T-helper 22 cell (primary cell): Measurements from ENCODE around the gene MBNL1.
"Not testable (repeated sequence)": the region's sequence is repeated elsewhere in the genome, so short reads cannot be mapped to it uniquely, and the experiment has no call there.

ENCODE experiments used
- DNase-seq: peaks from one replicate; pipeline ENCODE4 v3.0.0-alpha.2; 2020; ENCODE audit warnings: low read depth

The MBNL1 gene

DNA sequence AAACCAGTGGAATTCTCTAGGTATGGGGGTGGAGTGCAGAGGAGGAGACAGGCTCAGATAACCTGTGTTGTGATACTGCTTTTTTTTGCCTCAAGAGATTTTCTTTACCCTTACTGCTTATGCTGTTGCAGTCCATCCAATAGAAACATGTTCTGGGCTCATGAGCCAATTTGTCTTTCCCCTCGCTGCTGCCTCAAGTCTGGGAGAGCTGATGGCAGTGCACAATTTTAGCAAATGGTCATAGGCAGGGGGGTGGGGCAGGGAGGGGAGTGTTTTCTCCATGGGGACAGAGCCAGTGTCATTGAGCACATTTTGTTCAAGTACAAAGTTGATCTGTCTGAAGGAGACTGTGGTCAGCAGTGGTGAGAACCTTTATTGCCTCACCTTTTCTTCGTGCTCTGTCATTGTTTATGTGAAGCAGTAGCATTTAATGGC lies 134.9 kb downstream of the MBNL1 start:
- DNase-seq: no peak

DNA sequence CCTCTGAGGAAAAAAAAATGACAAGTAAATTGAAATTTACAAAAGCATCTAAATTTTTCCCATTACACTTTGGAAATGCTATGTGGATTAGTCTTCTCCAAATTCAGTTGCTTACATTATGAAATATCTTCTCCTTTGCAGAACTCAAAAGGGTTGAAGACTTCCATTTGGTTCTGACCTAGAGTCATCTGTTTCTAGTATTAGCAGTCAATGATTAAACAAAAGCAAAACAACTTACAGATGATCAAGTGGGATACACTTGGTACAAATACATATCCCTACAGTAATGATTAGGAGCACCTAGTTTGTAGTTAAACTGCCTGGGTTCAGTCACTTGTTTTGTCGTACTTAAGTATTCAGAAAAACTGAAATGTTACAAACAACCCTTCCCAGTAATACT lies 136.2 kb downstream of the MBNL1 start:
- DNase-seq: no peak

DNA sequence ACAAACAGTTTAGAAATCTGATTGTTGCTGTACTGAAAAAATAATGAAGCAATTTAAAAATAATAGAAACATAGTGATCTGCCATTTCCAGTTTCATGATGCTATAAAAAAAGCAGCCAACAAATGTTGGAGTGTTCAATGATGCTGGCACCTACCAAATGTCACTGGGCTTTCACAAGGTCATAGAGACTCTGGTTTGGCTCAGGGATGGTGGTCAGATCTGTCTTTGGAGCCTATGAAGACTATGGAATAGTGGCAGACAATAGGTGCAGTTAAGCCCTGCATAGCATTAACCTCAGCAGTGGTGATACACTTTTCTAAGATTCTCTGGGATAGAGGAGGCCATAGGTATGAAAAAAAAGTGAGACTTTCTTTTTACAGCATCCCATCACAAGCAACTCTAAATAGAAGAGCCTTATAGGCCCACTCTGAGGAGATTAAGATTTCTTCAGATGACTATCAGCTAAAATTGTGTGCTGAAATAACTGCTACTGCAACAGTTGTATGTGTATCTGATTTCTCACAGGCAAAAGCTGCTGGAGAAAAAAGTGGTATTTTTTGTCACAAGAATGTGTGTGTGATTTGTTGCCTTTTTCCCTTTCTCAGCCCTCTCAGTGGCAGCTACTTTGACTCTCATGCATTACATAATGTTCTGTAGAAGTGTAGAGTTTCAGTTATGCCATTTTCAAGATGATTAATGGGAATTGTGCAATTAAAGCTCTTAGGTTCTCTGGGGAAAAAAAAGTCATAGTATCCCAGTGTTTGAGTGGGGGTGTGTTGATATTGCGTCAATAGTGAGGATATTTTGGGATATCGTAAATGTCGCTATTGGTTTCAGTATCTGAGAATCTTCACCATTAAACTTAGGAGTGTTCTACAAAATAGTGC lies 137.4 kb downstream of the MBNL1 start:
- DNase-seq: no peak

DNA sequence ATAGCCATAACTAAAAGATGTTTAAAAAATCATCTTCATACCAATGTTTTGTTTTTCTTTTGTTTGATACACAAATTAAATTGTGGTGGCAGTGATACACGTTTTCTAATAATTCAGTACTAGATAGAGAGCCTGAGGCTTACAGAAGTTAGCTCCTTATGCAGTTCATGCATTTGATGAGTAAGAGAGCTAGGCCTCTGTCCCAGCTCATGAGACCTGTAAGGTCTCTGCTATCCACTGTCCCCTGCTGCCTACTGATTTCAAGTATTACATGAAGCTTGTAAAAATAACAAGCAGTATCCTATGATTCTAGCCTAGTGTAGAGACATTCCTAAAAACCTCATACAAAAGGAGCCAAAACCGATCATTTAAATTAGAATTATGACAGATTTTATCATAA lies 144.5 kb downstream of the MBNL1 start:
- DNase-seq: no peak

DNA sequence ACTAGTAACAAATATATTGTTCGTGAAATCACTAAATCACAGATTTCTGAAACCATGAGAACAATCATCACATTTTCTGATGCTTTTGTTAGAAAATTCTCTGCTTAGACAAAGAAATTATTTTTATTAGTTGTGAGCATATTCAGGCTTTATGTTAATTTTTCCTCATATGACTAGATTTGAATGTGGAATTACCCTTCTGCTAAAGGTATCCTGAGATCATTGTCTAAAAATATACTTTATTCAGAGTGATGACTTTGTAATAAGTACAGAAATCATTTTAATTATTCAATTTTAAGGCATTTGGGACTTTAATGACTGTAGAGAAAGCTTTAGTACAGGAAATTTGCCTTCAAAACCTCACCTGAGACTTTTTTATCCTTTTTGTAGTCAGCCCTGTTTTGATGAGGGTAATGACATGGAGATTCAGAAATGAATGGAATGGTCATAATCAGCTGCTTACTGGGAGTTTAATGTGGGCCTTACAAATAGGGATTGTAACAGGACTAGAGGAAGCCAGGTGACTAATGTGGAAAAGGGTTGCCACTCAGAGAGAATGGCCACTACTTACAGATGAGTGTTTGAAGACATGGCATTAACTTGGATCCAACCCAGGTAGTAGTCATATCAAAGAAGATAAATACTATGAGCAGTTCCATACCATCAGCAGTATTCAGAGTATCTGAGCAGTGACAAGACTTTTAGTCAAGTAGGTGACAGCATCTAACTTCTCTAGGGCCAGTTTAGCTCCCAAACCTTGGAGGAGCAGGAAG lies 148.3 kb downstream of the MBNL1 start:
- no peak for DNase-seq

DNA sequence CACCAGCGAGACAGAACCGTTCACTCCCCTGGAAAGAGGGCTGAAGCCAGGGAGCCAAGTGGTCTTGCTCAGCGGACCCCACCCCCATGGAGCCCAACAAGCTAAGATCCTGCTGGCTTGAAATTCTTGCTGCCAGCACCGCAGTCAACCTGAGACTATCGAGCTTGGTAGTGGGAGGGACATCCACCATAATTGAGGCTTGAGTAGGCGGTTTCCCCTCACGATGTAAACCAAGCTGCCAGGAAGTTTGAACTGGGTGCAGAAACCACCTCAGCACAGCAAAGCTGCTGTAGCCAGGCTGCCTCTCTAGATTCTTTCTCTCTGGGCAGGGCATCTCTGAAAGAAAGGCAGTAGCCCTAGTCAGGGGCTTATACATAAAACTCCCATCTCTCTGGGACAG lies 151.0 kb downstream of the MBNL1 start:
- no peak for DNase-seq

DNA sequence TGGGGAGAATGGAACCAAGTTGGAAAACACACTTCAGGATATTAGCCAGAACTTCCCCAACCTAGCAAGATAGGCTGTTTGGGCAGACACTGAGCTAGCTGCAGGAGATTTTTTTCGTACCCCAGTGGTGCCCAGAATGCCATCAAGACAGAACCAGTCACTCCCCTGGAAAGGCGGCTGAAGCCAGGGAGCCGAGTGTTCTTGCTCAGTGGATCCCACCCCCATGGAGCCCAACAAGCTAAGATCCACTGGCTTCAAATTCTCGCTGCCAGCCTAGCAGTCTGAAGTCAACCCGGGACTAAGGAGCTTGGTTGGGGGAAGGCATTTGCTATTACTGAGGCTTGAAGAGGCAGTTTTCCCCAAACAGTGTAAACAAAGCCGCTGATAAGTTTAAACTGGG lies 152.4 kb downstream of the MBNL1 start:
- no peak for DNase-seq

DNA sequence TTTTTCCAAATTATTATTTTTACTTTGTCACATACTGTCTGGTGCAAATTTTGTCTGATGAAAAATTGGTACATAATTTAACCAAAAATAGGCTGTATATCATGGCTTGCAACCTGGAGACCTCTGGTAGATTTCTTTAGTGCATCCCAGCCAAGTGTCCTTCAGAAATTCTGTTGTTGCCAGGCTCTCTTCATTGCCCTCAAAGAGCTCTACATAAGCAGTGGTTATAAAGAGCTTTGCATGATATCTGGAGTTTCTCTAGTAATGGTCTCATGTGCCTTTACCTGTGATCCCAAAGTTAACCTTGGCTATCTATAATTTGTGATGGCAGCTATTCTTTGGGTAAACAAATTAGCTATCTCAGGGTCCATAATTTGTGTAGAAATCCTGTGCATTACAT lies 157.7 kb downstream of the MBNL1 start:
- DNase-seq: no peak

DNA sequence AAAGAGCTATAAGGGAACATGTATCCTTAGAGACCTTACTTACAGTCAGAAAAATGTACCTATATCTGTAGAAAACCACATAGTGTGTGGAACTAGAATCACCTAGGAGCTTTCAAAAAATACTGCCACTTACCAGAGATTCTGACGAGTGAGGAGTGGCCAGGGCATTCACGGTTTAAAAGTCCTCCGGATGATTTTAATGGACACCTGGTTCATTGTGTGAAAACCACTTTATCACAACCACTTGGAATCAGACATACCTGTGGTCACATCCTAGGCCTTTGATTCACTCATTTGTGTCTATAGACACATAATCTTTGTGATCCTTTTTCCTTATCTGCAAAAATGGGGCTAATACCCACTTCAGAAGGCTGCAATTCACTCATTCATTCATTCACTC lies 159.8 kb downstream of the MBNL1 start:
- no peak for DNase-seq

DNA sequence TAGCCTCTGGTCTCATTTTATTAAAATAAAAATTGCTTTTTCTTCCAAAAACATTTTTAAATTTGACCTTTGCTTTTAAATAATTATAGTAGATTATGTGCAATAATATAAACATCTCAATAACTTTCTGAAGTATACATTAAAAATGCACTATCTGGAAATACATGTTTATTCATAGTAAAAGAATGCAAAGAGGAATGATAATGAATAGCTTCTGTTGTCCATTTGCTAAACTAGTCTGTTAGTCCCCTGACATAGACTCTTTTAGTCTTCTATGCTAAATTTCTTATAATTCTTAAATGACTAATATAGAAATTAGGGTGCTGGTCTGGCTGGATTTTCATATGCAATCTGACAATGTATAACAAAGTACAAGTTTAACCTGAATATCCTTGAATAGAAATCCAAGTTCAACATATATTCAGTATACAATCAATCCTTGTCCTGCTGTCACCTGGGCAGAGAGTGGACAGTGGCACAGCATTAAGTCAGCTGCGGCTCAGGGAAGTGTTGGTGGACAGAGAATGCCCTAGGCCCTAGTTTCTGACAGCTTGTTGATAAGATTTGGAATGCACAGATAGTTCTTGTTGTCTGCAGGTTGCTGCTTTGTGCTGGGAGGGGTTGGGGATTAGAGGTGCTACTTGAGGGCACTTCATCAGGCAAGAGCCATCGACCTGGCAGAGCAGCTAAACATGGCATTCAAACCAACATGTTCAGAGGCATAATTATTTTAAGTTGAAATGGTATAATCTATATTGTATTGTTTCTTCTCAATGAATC lies 161.7 kb downstream of the MBNL1 start:
- no peak for DNase-seq

DNA sequence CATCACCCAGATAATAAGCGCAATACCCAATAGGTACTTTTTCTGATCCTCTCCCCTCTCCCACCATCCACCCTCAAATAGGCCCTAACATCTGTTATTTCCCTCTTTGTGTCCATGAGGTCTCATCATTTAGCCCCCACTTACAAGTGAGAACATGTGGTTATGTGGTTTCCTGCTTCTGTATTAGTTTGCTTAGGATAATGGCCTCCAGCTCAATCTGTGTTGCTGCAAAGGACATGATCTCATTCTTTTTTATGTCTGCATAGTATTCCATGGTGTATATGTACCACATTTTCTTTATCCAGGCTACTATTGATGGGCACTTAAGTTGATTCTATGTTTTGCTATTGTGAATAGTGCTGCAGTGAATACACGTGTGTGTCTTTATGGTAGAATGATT lies 165.4 kb downstream of the MBNL1 start:
- DNase-seq: no peak

DNA sequence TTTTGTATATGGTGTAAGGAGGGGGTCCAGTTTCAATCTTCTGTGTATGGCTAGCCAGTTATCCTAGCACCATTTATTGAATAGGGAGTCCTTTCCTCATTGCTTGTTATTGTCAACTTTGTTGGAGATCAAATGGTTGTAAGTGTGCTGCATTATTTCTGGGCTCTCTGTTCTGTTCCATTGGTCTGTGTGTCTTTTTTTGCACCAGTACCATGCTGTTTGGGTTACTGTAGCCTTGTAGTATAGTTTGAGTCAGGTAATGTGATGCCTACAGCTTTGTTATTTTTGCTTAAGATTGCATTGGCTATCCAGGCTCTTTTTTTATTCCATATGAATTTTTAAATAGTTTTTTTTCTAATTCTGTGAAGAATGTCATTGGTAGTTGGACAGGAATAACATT lies 166.5 kb downstream of the MBNL1 start:
- not testable (repeated sequence) for DNase-seq

DNA sequence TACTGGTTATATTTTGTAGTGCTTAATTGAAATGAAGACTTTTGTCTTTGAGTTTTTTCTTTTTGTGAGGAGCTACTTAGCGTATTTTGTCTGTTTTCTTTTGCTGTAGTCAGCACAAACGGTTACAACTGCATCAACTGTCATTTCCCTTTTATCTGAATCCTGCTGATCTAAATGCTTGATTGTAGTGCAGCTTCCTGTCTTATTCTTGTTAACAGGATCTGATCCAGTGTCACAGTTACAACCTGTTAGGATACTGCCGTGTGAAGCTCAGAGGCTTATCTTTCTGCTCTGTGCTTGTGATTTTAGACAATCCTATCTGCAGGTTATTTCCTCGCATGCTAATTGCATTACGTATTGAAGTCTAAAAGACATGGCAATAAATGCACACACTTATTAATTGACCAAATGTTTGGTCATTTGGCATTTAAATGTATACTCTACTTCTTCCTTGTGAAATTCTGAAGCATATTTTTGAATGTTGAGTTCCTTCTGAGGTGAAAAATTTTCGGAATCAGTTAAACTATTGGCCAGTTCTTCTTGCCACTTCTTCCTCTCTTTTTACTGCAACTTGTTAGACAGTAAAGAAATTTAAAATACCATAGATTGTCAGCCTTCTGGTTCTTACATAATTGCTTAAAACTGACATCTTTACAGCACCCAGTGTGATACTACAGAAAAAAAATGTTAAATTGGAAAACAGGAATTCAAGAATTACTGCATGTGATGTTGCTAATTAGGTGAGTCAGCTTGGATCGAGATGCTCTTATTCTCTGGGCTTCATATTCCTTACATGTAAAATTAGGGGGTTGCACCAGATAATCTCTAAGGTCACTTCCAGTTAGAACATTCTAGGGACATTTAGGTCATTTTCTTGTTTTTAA lies 168.2 kb downstream of the MBNL1 start:
- no peak for DNase-seq

DNA sequence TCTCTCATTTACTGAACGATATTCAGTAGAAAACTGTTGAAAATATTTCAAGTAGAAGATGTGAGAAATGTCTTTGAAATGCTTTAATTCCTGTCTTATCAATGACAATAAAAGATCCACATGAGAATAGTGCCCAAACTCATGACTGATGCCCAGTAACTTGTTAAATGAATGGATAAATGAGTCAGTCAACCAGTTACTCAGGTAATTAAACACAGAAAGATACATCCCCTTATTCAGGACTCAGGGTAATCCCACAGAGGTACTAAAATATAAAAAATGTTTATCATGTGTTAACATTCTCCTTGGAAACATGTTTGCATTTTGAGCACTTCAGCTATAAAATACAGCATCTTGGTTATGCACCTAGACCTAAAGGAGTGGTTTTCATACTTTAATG lies 169.5 kb downstream of the MBNL1 start:
- DNase-seq: no peak

DNA sequence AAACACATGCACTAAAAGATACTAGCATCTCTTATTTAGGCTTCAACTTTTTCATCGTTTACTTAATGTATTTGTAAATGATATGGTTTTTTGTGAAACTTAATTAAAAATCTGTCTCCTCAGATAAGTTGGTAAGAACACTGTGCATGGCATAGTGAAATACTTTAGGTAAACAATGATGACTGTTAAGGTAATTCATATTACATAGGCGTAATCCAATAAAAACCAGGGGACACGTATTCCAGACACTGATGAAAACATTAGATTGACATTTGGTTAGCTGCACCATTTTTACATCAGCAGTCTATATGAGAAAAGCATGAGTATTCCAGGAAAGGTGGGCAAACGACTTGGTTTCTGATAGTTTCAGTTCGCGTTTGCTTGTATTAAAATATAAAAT lies 170.0 kb downstream of the MBNL1 start:
- no peak for DNase-seq

DNA sequence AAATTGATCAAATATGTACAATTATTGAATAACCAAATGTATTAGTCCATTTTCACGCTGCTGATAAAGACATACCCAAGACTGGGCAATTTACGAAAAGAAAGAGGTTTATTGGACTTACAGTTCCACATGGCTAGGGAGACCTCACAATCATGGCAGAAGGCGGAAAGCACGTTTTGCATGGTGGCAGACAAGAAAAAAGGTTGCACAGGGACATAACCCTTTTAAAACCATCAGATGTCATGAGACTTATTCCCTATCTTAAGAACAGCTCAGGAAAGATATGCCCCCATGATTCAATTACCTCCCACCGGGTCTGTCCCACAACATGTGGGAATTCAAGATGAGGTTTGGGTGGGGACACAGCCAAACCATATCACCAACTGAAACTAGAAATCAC lies 171.5 kb downstream of the MBNL1 start:
- not testable (repeated sequence) for DNase-seq

DNA sequence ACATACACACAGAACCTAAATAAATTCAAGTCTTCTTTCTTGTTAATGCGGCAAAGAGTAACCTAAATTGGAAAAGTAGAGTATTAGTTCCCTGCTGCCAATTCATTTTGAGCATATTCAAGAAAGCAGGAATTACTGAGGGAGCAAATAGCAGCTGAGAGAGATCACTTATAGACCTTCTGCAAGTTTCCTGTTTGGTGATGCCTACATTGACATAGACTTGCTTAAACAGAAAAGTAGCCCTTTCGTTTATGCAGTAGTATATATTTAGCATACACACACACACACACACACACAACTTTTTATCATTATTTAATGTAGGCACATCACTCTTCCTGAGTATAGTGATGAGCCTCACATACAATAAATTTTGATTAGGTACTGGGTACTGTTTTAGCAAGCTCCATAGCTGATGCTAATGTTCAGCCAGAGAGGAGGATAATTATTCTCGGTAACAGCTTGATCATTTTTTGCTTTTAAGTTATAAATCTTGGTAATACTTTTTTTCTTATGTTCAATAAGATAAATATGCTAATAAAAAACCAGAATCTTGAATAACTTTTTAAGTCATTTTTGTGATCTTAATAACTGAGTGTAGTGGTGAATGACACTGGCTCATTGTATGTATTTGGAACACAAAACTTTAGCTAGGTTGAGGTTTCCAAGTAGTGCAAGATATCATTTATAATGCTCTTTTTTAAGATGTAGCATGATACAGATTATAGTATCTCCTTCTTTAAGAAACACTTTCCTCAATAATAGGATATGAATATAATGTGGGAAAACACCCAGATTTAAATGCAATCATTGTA lies 174.7 kb downstream of the MBNL1 start:
- DNase-seq: no peak

DNA sequence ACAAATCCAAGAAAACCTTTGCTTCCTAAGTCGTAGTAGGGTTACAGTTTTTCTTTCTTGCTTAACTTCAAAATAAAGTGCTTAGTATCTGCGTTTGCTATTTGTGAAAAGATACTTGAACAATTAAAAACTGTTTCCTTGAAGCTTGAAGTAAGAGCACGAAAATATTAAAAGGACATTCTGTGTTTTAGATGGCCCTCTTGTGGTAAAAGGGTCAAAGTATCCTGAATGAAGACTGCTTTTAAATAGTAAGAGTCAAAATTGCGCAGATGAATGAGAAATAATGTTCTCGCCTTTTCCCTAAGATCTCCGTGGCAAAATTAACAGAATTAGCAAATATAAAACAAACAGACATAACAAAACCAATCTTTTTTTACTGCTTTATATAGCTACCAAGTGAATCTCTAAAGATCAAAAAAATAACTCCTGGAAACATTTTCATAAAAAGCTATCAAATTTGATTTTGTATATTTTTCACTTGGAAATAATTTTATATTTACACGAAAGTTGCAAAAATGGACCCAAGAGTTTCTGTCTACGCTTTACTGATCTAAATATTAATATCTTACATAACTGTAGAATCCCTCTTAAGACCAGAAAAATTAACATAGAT lies 175.4 kb downstream of the MBNL1 start:
- no peak for DNase-seq

DNA sequence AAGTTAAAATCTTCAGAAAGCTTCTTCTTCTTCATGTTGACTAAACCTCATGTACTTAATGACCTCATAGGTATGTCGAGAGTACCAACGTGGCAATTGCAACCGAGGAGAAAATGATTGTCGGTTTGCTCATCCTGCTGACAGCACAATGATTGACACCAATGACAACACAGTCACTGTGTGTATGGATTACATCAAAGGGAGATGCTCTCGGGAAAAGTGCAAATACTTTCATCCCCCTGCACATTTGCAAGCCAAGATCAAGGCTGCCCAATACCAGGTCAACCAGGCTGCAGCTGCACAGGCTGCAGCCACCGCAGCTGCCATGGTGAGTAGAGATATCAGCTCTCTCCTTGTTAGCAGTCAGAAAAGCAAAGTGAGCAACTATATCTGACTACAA lies 176.5 kb downstream of the MBNL1 start:
- DNase-seq: no peak

DNA sequence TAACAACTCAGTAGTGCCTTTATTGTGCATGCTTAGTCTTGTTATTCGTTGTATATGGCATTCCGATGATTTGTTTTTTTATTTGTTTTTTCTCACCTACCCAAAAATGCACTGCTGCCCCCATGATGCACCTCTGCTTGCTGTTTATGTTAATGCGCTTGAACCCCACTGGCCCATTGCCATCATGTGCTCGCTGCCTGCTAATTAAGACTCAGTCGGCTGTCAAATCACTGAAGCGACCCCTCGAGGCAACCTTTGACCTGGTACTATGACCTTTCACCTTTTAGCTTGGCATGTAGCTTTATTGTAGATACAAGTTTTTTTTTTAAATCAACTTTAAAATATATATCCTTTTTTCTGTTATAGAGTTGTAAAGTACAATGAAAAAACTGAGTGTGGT lies 177.8 kb downstream of the MBNL1 start:
- DNase-seq: no peak
